Endothelial cell of umbilical vein (primary cell): ENCODE data around the gene EPAS1.

ENCODE experiments used
- CTCF ChIP-seq, 2 donors: IDR thresholded peaks; 1 replicate in 1 of 2; 2 replicates in 1 of 2; pipeline ENCODE4 v1.5.1; 2011; ENCODE audit warnings: low read length in 2 of 2, mild to moderate bottlenecking in 2 of 2, moderate library complexity in 2 of 2, control low read depth in 1 of 2, inconsistent platforms in 1 of 2, low read depth in 1 of 2; ENCODE audit not compliant: insufficient read depth in 1 of 2; ENCODE audit errors: extremely low read depth in 1 of 2
- EZH2 ChIP-seq: IDR thresholded peaks from 2 replicates; pipeline ENCODE4 v1.6.1; 2012; ENCODE audit warnings: borderline replicate concordance, low read depth, mild to moderate bottlenecking, moderate library complexity, low read length, inconsistent platforms; ENCODE audit not compliant: severe bottlenecking
- MYC ChIP-seq: IDR thresholded peaks from one replicate; pipeline ENCODE4 v1.6.1; 2011; ENCODE audit warnings: mild to moderate bottlenecking, low read depth, low read length
- POLR2A ChIP-seq: IDR thresholded peaks from 2 replicates; pipeline ENCODE4 v1.6.1; 2012; ENCODE audit warnings: low read depth, mild to moderate bottlenecking, control low read depth, low read length
- POLR2AphosphoS5 ChIP-seq: IDR thresholded peaks from 2 replicates; pipeline ENCODE4 v1.6.1; 2012; ENCODE audit warnings: low read depth, mild to moderate bottlenecking, control low read depth, low read length, moderate library complexity; ENCODE audit not compliant: insufficient read depth
- TF ChIP-seq, protein P1 (sequence below): IDR thresholded peaks from 2 replicates; pipeline ENCODE4 v1.6.1; 2011; ENCODE audit not compliant: insufficient read depth, insufficient read length

GRCh38 chr2:46349115-46349547, 51.9 kb downstream of the EPAS1 start:
- TF ChIP-seq EZH2 (no peak), CTCF (IDR thresholded peaks at IDR 0.05; ENCODE audit: extremely low read depth in 1 of 2, insufficient read depth in 1 of 2, low read depth in 1 of 2, low read length in 2 of 2) (no peak), MYC (no peak), POLR2A (no peak), POLR2AphosphoS5 (no peak)
- TF ChIP-seq, protein P1, sequence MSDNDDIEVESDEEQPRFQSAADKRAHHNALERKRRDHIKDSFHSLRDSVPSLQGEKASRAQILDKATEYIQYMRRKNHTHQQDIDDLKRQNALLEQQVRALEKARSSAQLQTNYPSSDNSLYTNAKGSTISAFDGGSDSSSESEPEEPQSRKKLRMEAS, result no peak
